ENCODE measurements around the gene FARS2. TPM values are rescaled to one million over a fixed set of nuclear protein-coding genes. Genes with fewer than 3 reads are reported as not detected.
A peak's percentile ranks its signal among the peaks of the same experiment; 100 is the strongest.
"Not testable (repeated sequence)": the region's sequence is repeated elsewhere in the genome, so short reads cannot be mapped to it uniquely, and the experiment has no call there.

Gene FARS2
- total RNA-seq, 1 donor from 2014 or later, result 22.0 TPM

GRCh38 chr6:5529733-5530132, 268.4 kb downstream of the FARS2 start:
- no peak for DNase-seq (ENCODE audit: low read depth in 2 of 2)

- no peak for DNase-seq (ENCODE audit: low read depth in 2 of 2)
Observed at GRCh38 chr6:5531161-5531560, 269.8 kb downstream of the FARS2 start.

- peak in 1 of 2 donors; percentile 50 for DNase-seq (ENCODE audit: low read depth in 2 of 2)
Observed at GRCh38 chr6:5531853-5532375, 270.6 kb downstream of the FARS2 start.

- DNase-seq (ENCODE audit: low read depth in 2 of 2), result no peak
Observed at GRCh38 chr6:5532941-5533340, 271.6 kb downstream of the FARS2 start.

GRCh38 chr6:5534643-5535042, 273.3 kb downstream of the FARS2 start:
- DNase-seq (ENCODE audit: low read depth in 2 of 2), result no peak

GRCh38 chr6:5536644-5537043, 275.3 kb downstream of the FARS2 start:
- no peak for DNase-seq (ENCODE audit: low read depth in 2 of 2)

- no peak for DNase-seq (ENCODE audit: low read depth in 2 of 2)
Observed at GRCh38 chr6:5537132-5537531, 275.8 kb downstream of the FARS2 start.

GRCh38 chr6:5537967-5538366, 276.7 kb downstream of the FARS2 start:
- no peak for DNase-seq (ENCODE audit: low read depth in 2 of 2)

- DNase-seq (ENCODE audit: low read depth in 2 of 2), result no peak
Observed at GRCh38 chr6:5540370-5540769, 279.1 kb downstream of the FARS2 start.

GRCh38 chr6:5541025-5541424, 279.7 kb downstream of the FARS2 start:
- DNase-seq (ENCODE audit: low read depth in 2 of 2), result no peak

- DNase-seq (ENCODE audit: low read depth in 2 of 2), result peak in 1 of 2 donors; percentile 5
Observed at GRCh38 chr6:5541751-5542432, 280.6 kb downstream of the FARS2 start.

- no peak for DNase-seq (ENCODE audit: low read depth in 2 of 2)
Observed at GRCh38 chr6:5547556-5547955, 286.2 kb downstream of the FARS2 start.

GRCh38 chr6:5550631-5551030, 289.3 kb downstream of the FARS2 start:
- DNase-seq (ENCODE audit: low read depth in 2 of 2), result no peak

GRCh38 chr6:5552243-5552642, 290.9 kb downstream of the FARS2 start:
- no peak for DNase-seq (ENCODE audit: low read depth in 2 of 2)

- DNase-seq (ENCODE audit: low read depth in 2 of 2), result no peak
Observed at GRCh38 chr6:5553767-5554166, 292.5 kb downstream of the FARS2 start.

- no peak for DNase-seq (ENCODE audit: low read depth in 2 of 2)
Observed at GRCh38 chr6:5554226-5554625, 292.9 kb downstream of the FARS2 start.

- DNase-seq (ENCODE audit: low read depth in 2 of 2), result no peak
Observed at GRCh38 chr6:5556011-5556410, 294.7 kb downstream of the FARS2 start.

- DNase-seq (ENCODE audit: low read depth in 2 of 2), result no peak
Observed at GRCh38 chr6:5557506-5557905, 296.2 kb downstream of the FARS2 start.

GRCh38 chr6:5559651-5560050, 298.3 kb downstream of the FARS2 start:
- no peak for DNase-seq (ENCODE audit: low read depth in 2 of 2)

GRCh38 chr6:5562277-5562676, 301.0 kb downstream of the FARS2 start:
- no peak for DNase-seq (ENCODE audit: low read depth in 2 of 2)

GRCh38 chr6:5563086-5563485, 301.8 kb downstream of the FARS2 start:
- no peak for DNase-seq (ENCODE audit: low read depth in 2 of 2)

- not testable (repeated sequence) for DNase-seq (ENCODE audit: low read depth in 2 of 2)
Observed at GRCh38 chr6:5564746-5565145, 303.4 kb downstream of the FARS2 start.

GRCh38 chr6:5565971-5566370, 304.7 kb downstream of the FARS2 start:
- DNase-seq (ENCODE audit: low read depth in 2 of 2), result no peak

GRCh38 chr6:5566718-5567117, 305.4 kb downstream of the FARS2 start:
- DNase-seq (ENCODE audit: low read depth in 2 of 2), result no peak
